ENCODE measurements around the gene CAMTA2. TPM values are rescaled to one million over a fixed set of nuclear protein-coding genes. Genes with fewer than 3 reads are reported as not detected.

CAMTA2 gene
- total RNA-seq, 1 donor from 2014 or later = 90.2 TPM

DNA sequence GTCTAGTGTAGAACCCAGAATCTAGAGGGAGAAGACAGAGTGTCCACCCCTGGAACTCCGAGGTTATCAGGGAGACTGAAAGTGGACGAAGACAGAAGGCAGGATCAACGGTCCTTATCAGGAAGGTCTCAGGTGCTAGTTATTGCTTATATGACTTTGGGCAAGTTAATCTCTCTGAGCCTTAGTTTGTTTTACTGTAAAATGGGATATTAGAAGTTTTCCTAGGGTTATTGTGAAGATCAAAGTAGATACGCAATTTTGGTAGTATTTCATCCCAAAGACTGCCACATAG, 46.2 kb downstream of the CAMTA2 start:
- H3K4me3 Mint-ChIP-seq (ENCODE audit: unreplicated experiment) = peak overlapping the region; percentile 88
- H3K4me1 Mint-ChIP-seq (ENCODE audit: low read depth) = peaks cover 65% of the 10 kb centered on the region
- H3K27me3 Mint-ChIP-seq (ENCODE audit: low read depth) = no peaks in the 10 kb centered on the region
- no peaks in the 10 kb centered on the region for H3K9me3 Mint-ChIP-seq (ENCODE audit: low read depth)
- TF ChIP-seq, protein P1, sequence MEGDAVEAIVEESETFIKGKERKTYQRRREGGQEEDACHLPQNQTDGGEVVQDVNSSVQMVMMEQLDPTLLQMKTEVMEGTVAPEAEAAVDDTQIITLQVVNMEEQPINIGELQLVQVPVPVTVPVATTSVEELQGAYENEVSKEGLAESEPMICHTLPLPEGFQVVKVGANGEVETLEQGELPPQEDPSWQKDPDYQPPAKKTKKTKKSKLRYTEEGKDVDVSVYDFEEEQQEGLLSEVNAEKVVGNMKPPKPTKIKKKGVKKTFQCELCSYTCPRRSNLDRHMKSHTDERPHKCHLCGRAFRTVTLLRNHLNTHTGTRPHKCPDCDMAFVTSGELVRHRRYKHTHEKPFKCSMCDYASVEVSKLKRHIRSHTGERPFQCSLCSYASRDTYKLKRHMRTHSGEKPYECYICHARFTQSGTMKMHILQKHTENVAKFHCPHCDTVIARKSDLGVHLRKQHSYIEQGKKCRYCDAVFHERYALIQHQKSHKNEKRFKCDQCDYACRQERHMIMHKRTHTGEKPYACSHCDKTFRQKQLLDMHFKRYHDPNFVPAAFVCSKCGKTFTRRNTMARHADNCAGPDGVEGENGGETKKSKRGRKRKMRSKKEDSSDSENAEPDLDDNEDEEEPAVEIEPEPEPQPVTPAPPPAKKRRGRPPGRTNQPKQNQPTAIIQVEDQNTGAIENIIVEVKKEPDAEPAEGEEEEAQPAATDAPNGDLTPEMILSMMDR (IDR thresholded peaks at IDR 0.05) = no peak
- peaks cover 16% of the 10 kb centered on the region for H3K36me3 Mint-ChIP-seq (ENCODE audit: low read depth)
- no peak for DNase-seq (ENCODE audit: low spot score)
- peak overlapping the region; percentile 98 for H3K27ac Mint-ChIP-seq (ENCODE audit: unreplicated experiment)

DNA sequence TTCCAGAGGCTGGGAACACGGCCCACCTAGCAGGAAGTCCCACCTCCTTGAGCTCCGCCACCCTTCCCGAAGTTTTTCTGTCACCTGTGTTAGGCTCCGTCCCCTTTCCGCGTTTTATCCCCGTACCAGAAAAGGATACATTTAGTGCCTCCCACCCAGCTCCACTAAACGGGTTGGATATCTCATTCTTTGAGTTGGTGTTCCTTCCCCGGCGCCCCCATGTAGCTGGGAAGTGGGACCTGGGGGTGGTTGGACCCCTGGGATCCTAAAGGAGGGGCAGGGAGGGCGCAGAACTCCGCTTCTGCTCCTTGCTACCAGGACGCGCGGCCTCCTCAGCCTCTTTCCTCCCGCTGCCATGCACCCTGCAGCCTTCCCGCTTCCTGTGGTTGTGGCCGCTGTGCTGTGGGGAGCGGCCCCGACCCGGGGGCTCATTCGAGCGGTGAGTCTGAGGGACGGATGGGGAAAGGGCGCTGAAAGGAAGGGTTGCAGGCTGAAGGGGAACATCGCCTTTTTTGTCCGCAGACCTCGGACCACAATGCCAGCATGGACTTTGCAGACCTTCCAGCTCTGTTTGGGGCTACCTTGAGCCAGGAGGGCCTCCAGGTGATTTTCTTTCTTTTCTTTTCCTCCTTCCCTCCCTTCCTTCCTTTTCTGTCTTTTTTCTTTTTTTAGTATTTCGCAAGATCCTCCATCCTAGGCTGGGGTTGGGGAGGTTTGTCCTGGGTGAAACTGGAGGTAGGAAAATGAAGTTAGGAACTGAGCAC, 46.7 kb downstream of the CAMTA2 start:
- no peak for DNase-seq (ENCODE audit: low spot score)
- peak overlapping the region; percentile 98 for H3K27ac Mint-ChIP-seq (ENCODE audit: unreplicated experiment)
- H3K9me3 Mint-ChIP-seq (ENCODE audit: low read depth) = no peaks in the 10 kb centered on the region
- H3K36me3 Mint-ChIP-seq (ENCODE audit: low read depth) = peaks cover 14% of the 10 kb centered on the region
- no peaks in the 10 kb centered on the region for H3K27me3 Mint-ChIP-seq (ENCODE audit: low read depth)
- peaks cover 60% of the 10 kb centered on the region for H3K4me1 Mint-ChIP-seq (ENCODE audit: low read depth)
- peak overlapping the region; percentile 88 for H3K4me3 Mint-ChIP-seq (ENCODE audit: unreplicated experiment)
- TF ChIP-seq, protein P1 (IDR thresholded peaks at IDR 0.05) = no peak

DNA sequence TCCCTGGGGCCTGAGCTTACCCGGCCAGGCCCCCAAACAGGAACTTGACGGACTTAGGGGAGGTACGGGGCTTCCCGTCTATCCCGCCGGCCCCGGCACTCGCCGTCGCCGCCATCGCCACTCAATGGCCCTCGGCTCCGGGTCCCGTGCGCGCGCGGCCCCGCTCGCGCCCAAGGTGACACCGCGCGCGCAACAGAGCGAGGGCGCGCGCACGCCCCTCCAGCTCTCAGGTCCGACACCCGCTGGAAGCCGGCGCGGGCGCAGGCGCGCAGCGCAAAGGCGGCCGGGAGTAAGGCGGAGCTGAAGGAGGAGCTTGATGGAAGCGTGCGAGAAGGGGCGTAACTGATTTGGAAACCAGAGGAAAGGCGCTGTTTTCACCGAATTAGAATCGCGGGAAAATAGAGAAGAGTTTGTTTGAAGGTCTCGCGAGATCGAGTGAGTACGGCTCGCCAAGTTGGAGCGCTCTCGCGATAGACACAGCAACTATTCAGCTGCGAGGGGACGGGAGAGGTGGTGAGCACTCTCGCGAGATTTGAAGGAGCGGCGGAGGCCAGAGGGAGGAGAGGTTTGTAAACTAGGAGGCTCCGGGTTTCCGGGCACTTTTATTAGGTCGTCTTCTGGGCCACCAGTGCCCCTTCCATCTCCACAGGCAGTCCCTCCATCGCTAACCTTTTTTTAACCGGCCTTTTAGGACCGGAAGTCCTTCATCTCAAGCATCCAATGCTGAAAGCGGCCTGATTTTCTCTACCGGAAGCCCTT, 47.5 kb downstream of the CAMTA2 start, which contains the start of the genes RNF167 and SLC25A11:
Gene RNF167, plus strand, starts transcription at position 473 of the 759 bp plus-strand sequence. CDS start 642 bp downstream, outside the sequence.
Gene SLC25A11, minus strand, starts transcription at position 251 of the 759 bp plus-strand sequence. Its CDS starts 136 bp downstream, at position 115.
- peaks cover 52% of the 10 kb centered on the region for H3K4me1 Mint-ChIP-seq (ENCODE audit: low read depth)
- DNase-seq (ENCODE audit: low spot score) = peak; percentile 98
- peaks cover 6% of the 10 kb centered on the region for H3K36me3 Mint-ChIP-seq (ENCODE audit: low read depth)
- no peaks in the 10 kb centered on the region for H3K9me3 Mint-ChIP-seq (ENCODE audit: low read depth)
- peak within 1 kb of the TSS; percentile 98 for H3K27ac Mint-ChIP-seq (ENCODE audit: unreplicated experiment)
- H3K4me3 Mint-ChIP-seq (ENCODE audit: unreplicated experiment) = peak within 1 kb of the TSS; percentile 88
- no peaks in the 10 kb centered on the region for H3K27me3 Mint-ChIP-seq (ENCODE audit: low read depth)
- TF ChIP-seq, protein P1 (IDR thresholded peaks at IDR 0.05) = peak; percentile 6

DNA sequence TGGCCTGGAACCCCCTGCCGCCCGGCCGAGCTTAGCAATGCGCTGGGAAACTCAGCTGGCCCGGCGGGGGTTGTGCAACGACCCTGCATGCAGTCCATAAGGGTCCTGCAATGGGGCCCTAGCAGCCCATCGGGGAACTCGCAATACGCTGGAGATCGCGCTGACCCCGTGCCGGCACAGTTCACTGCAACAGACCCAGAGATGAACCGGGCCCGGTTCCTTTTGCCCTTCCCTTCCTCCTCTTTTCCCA, 48.0 kb downstream of the CAMTA2 start:
- TF ChIP-seq, protein P1 (IDR thresholded peaks at IDR 0.05) = peak; percentile 8
- H3K36me3 Mint-ChIP-seq (ENCODE audit: low read depth) = peaks cover 6% of the 10 kb centered on the region
- no peaks in the 10 kb centered on the region for H3K27me3 Mint-ChIP-seq (ENCODE audit: low read depth)
- peak overlapping the region; percentile 88 for H3K4me3 Mint-ChIP-seq (ENCODE audit: unreplicated experiment)
- peak overlapping the region; percentile 79 for H3K27ac Mint-ChIP-seq (ENCODE audit: unreplicated experiment)
- no peaks in the 10 kb centered on the region for H3K9me3 Mint-ChIP-seq (ENCODE audit: low read depth)
- no peak for DNase-seq (ENCODE audit: low spot score)
- peaks cover 50% of the 10 kb centered on the region for H3K4me1 Mint-ChIP-seq (ENCODE audit: low read depth)

DNA sequence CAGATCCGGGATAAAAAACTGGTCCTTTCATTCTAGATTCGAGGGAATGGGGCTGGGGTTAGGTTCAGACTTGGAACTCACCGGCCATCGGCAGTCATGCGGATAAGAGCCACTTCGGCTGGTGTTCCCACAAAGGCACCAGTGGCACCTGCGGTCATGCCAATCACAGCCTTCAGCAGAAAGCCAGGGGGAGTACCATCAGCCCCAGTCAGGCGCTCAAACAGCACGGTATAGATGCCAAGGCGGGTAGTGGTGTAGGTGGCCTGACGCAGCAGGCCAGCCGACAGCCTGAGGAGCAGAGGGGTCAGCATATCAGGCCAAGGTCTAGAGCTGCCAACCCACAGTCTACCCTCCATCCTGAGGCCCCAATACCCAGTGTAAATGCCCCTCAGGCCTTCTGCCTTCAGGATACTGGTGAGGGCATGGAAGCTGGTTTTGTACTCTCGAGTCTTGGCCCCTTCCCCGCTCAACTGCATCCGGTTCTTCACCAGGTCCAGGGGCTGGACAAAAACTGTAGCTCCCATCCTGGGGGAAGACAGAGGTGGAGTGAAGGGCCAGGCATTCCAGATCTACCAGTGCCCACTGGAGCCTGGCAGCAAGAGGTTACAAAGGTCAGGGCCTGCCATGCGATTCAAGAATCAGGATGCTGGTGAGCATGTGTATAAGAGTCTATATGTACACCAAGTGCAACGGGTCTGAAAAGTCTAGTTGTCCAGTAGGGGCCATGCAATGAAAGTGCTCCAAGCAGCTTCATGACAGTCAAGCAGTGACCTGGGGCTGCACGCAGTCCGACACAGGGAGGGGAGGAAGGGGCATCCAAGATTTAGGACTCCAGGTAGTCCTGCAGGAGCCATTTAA, 48.6 kb downstream of the CAMTA2 start:
- H3K4me3 Mint-ChIP-seq (ENCODE audit: unreplicated experiment) = peak overlapping the region; percentile 88
- no peaks in the 10 kb centered on the region for H3K27me3 Mint-ChIP-seq (ENCODE audit: low read depth)
- H3K9me3 Mint-ChIP-seq (ENCODE audit: low read depth) = no peaks in the 10 kb centered on the region
- peaks cover 6% of the 10 kb centered on the region for H3K36me3 Mint-ChIP-seq (ENCODE audit: low read depth)
- TF ChIP-seq, protein P1 (IDR thresholded peaks at IDR 0.05) = no peak
- peaks cover 50% of the 10 kb centered on the region for H3K4me1 Mint-ChIP-seq (ENCODE audit: low read depth)
- no peak for DNase-seq (ENCODE audit: low spot score)
- H3K27ac Mint-ChIP-seq (ENCODE audit: unreplicated experiment) = peak overlapping the region; percentile 79

Data from chondrocyte (in vitro differentiated cells).